ENCODE results near the gene CDK6.

CDK6 gene

DNA sequence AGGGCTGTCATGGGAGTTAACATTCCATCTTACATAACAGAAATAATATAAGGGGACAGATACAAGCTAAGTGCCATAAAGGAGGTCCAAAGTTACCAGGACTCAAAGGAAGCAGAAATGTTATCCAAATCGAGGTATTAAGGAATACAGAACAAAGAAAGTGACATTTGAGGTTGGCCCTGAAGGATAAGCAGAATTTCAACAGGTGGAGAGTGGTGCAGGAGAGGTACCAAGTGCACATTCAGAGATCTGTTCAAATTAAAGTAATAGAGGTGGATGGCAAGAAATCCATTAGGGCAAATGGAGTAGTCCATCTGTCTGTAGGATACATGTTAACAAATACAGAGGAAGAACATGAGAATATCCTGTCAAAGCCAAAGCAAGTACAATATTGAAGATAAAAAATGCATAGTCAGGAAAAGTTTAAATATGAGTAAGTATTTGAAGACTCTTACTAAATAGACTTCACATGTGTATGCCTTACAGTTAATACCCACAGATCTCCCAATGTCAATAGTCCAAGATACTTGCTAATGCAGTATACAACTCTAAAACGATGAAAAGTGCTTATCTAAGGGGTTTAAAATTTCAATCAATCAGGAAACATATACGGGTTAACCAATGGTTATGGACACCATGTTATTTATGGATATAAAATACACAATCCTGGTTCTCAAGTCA, 10.0 kb downstream of the CDK6 start:
- no peak for DNase-seq (ENCODE audit: low read depth)

DNA sequence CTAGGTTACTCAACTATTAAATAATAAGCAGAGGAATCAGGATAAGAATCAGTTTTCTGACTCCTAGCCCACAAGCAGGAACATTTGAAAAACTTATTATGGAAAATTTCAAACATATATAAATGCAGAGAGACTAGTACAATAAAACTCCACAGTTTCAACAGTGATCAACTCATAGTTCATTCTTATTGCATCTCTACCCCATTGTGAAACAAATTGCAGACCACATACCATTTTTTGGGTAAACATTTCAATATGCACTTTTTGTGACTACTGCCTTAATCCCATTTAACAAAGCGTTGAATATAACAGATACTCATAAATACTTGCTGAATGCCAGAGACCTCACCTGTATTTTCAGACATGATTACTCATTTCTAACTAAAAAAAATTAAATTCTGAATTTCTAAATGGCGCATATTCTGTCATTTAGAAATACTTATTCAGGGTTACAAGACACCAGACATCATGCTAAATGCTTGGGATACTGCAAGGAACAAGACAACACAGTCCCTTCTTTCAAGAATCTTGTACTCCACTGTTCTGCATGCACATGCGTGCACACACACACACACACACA, 11.4 kb downstream of the CDK6 start:
- DNase-seq (ENCODE audit: low read depth), result no peak

DNA sequence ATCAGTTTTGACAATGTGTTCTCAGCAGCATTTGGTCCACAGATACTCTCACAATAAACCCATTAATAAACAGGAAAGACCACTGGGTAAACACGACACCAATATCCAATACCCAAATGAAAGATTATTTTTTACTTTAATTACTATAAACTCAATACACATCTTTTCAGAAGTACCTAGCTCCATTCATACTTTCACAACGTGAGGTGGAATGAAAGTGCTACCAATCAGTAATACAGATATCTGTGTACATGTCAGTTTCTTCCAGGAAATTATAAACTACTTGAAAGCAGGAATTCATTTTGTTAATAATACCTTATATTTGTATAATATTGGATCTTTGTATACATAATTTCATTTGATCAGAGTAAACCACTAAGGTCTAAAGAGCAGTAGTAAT, 11.9 kb downstream of the CDK6 start:
- no peak for DNase-seq (ENCODE audit: low read depth)

DNA sequence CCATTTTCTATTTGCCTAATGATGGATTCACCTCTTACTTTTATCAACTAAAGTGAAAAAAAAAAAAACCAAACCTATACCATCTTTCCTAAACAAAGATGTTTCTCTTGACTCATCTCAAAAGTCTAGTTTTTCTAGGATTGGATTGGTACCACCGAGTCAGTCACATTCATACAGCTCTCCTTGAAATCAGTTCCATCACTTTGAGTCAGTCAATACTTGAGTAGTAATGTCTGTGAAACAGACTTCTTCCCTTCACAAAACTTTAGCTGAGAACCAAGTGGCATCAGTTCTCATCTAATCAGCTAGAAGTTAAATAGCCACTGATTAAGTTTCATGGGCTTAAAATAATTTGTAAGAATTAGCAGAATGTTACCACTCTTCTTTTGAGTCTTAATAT, 13.3 kb downstream of the CDK6 start:
- DNase-seq (ENCODE audit: low read depth), result no peak

DNA sequence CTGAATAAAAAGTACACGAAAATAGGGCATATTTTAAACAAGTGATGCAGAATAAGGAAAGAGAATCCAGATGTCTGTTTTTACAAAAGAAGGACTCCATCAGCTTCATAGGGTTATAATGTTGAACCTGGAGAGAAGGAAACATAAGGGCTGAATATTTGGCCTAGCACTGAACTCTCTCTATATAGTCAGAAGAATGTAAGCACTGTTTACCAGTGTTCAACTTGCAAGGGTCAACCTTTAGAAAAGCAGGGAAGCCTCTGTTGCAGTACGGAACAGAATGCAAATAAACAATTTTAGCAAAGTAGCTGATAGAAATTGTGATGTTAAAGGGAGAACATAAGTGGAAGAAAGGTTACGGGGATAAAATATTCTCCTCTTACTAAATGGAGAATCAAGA, 16.2 kb downstream of the CDK6 start:
- no peak for DNase-seq (ENCODE audit: low read depth)

DNA sequence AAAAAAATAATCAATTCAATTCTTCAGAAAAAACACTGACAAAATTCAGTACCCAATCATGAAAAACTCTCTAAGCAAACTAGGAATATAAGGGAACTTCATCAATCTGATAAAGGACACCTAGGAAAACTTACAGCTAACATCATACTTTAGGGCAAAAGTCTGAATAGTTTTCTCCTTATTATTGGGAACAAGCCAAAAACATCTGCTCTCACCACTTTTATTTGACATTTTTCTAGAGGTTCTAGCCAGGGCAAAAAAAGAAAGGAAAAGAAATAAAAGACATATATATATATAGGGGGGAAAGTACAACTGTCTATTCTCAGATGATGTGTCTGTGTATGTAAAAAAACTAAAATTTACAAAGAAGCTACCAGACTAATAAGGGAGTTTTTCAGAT, 19.0 kb downstream of the CDK6 start:
- DNase-seq (ENCODE audit: low read depth), result no peak

DNA sequence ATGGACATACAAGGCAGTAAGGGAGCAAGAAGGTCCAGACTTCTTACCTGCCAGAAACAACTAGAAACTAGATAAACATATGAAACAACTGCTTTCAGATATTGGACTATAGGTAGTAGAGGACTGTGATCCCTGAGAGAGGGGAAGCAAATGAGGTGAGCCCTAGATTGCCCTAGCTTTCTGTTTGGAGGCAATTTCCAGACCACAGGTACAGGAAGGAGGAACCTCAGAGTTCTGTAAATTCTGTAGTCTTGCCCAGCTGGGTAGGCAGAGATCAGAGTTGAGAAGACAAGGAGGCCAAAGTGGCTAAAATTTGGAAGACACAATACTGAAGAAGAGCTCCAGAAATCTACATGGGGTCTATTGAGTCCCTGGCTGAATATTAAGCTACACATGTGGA, 21.0 kb downstream of the CDK6 start:
- no peak for DNase-seq (ENCODE audit: low read depth)

DNA sequence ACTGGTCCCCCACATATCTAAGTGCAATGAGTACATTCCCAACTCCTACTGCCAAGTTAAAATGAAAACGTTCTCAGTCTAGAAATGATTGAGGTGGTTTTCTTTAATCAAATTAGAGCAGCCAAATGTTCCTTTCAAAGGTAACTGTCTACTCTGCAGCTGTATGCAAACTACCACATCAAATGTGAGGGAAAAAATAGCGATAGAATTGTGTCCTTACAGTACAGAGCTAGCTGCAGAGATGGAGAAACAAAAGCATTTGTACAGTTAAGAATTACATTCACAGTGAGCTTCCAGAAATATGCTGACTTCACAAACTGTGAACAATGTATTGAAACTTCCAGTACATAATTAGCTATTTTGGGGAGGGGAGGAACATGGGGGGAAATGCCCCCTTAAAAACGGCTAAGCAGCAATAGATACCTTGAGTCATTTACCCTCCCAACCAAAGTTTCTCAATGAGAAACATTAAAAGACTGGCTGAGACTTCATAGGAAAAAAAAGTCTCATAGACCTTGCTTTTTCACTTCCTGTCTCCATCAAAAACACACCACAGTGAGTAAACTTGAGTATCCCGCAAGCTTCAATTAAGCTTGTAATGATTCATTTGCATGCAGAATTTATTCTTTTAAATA, 22.9 kb downstream of the CDK6 start:
- DNase-seq (ENCODE audit: low read depth), result peak; percentile 65

DNA sequence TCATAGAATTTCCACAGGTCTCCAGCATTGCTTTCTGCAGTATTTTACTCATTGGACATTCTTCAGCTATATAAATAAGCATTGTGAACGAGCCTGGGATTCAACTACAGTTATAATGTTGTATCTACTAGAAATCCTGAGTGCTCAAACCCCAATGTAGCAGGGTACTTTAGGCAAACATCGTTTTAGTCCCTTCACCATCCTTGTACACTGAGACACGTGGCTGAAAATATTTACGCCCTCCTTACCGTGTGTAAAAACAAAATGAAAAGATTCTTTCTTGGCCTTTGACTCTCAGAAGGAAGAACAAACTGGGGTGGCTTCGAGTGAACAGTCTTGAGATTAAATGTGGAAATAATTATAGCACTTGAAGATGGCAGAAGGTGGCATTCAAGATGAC, 25.2 kb downstream of the CDK6 start:
- DNase-seq (ENCODE audit: low read depth), result no peak

DNA sequence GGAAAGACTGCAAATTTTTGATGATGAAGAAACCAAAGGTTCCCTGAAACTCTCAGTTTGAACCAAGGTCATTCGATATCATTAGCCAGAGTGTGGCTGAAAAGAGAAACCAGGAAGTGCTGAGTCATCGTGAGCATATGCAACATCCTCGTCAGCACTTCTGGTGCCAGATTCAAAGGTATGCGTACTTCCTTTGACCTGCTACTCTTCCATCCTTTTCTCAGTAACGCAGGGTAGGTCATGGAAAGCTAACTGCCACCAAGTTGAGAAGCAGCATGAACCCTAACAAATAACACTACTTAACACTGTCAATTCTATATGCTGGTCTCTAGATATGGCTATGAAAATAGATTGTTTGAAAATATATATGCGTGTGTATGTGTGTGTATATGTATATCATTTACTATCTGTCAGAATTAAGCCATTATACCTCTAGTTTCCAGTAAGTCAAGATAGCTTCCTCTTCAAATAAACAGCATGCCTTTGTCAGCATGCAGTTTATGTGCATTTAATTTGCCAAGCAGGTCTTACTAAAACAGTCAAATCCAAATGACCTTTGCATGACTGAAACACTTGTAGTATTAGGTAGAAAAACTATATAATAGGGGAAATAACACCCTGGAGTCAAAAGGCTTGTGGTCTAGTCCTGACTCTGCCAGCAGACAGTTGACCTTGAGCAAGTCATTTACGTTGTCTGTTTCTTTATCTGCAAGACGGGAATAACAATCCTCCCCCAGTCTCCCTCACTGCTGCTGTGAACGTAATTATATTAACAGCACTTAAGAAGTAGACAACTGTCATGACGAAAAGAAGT, 26.4 kb downstream of the CDK6 start:
- peak; percentile 95 for DNase-seq (ENCODE audit: low read depth)

DNA sequence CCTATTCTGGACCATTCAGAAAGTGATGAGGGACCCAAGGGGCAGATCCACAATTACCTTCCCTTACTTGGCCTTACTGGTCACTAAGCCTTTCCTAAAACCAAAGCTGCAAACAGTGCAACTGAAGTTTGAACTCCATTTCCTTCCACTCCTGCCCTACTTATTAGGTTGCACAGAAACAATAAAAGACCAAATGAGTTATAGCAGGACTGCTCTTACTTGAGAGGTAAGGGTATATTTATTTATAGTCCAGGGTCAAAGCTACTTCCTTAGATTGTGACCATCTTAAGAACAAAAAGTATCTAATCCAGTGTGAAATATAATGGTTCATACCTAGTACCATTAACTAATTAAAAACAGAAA, 27.0 kb downstream of the CDK6 start:
- DNase-seq (ENCODE audit: low read depth), result no peak

DNA sequence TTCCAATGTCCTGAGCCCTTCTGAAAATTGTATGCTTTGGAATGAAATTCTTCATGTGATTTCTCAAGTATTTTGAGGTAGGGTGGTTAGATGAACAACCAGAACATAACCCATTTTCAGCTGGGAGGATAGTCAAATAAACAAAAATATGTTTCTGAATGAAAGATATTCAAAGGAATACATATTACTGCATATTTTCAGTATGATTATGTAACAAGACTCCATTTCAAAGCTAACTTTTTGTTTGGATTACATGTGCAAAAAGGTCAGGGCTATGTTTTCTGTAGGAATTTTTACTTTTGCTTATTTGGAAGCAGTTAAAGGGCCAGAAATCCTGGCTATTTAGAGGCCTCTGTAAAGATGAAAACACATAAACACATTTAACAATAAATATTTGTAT, 27.7 kb downstream of the CDK6 start:
- no peak for DNase-seq (ENCODE audit: low read depth)

DNA sequence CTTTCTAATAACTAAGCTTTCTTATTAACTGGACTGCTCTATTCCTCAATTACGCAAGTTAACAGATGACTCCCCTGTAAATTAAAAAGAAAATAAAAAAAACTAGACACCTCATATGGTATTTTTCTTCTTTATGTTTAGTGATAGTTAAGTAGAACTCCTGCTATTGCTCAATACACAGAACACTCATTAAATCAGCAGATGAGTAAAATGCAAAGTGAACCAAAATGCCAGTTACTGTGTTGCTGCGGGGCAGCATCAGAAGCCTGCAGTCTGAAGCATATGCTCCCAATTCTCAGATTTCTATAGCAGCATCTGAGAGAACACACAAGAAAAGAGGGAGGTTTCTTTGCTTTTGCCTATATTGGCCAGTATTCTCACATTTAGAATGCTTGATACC, 28.4 kb downstream of the CDK6 start:
- DNase-seq (ENCODE audit: low read depth), result peak; percentile 45

DNA sequence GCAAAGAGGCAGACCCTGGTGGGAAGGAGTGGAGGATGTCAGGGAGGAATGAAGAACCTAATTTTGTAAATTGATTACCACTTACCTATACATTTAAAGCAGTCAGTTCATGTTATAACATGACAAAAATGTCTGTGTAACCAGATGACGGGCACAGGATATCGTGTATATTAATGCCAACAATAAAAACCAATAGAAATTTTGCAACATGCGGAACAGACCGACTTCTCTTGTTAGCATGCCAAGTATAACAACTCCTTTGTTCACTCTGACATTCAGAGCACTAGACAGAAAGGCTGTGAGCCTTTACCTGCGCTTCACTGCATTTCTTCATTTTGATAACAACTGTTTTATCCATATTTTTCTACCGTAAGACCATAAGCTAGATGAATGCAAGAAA, 29.9 kb downstream of the CDK6 start:
- DNase-seq (ENCODE audit: low read depth), result no peak

DNA sequence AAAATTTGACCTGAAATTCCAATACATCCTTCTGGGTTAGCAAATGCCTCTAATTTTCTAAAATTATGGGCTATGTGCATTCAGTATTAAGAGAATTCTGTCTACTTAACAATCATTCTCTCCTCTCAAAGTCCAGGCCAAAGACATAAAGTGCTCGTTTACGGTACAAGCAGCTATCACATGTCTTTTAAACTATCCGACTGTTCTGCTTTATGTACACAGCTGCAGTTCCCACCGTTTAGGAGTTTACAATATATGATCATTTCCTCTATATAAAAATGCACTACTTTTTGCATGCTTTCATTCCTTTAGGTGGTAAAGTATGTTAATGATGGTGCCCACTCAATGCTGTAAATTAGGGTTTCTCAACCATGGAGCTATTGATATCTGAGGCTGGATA, 34.0 kb downstream of the CDK6 start:
- no peak for DNase-seq (ENCODE audit: low read depth)

DNA sequence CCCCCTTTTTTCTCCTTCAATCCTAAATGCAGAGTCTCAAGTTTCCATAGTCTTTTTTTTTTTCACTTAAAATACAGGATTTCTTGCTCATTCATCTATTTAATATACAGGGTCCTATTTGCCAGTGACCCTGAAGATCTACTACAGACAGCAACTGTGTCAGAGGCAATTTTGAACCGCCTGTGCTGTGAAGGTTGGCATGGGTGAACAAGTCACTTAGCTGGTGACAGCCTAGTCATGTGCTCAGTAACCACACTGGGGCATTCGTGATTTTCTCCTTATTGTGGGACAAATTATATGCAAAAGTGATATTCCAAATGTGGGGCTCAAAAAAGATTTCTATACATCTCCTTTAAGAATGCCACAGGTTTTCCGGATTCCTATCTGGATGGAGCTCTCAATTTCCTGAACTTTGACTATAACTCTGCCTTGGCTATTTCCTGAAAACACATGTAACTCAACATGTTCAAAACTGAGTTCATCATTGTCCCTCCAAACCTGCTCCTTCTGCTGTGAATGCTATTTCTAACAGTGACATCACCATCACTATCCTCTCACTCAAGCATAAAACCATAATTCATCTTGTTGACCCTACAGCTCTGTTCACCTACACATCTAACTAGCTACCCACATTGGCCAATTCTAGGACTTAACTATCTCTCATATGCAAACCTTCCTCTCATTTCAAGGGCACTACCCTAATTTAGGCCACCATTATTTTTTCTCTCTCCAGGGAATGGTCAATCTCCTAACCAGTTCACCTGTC, 36.7 kb downstream of the CDK6 start:
- no peak for DNase-seq (ENCODE audit: low read depth)

DNA sequence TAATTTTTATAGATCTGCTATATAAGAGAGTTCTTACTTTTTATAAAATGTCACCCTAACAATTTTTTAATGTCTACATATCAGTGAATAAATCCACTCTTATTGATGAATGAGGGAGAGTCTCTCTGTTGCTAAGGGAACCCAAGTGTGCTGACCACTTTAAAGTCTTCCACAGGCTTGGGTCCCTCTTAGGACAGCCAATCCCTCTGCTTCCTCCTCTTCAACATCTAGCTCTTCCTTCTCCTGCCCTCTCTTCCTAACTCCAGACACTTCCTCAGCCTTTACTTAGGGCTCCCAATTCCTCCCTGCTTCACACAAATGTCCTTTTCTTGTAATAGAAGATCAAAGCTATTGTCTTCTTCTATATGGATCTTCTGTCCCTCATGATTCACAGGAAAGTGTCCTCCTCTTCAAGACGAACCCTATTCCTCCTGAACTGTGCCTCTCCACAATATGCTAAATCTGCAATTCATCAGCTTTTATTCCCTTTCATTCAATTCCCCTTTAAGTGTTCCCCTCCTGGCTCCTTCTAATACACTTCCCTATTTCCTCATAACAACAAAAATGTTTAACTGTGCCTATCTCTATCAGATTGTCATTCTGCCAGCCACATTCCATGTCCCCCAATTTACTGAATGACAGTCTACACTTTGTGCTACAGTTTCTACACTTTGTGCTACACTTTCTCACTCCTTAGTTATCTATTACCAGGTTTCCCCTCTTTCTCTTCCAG, 37.7 kb downstream of the CDK6 start:
- DNase-seq (ENCODE audit: low read depth), result no peak

DNA sequence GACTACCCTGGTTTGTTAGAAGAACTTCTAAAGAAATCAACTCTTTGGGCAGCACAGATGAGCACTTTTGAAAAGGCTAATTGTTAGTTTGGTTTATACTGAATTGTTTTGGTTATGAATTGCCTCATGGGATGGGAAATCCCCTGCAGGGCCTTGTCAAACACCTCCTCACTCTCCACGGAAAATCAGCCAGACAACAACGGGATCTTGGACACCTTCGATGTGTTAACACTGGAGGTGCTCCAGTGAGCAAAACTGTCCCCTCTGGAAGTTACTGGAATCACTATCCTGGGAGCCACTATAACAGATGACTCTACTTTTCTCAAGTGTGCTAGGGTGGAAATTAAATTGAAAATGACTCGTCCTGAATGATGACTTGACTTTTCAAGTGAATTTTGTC, 38.7 kb downstream of the CDK6 start:
- DNase-seq (ENCODE audit: low read depth), result peak; percentile 53

DNA sequence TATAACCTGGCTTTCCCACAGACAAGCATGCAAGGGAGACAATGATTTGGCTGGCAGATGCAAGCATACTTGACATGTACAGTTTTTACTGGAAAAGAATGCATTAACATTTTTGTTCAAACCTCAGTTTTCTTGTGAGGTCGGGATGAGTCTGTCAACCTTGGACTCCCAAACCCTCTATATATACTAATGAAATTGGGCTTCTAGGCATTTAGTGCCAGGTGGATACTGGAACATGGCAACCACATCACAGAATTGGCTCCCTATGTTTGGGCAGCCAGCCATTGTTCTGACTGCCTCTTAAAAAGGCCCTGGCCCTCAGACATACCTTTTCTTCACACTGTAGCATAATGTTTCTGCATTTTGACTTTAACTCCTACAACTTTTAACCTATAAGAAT, 39.1 kb downstream of the CDK6 start:
- no peak for DNase-seq (ENCODE audit: low read depth)

DNA sequence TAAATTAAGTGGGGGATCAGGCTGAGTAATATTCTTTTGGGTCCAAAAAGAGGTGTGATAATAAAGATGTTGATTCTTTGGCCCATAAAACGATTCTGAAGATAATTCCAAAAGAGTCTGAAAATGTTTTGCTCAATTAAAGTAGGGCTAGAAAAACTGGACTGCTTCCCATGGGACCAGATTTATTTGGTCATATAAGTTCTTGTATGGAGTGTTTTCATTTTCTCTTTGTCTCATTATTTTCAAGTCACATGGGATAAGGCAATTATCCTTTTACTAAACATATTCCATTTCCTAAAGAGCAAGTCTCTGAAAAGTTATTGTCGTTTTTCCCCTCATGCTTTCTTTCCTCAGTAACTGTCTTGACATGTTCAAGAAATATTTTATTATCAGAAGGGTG, 41.5 kb downstream of the CDK6 start:
- DNase-seq (ENCODE audit: low read depth), result no peak

DNA sequence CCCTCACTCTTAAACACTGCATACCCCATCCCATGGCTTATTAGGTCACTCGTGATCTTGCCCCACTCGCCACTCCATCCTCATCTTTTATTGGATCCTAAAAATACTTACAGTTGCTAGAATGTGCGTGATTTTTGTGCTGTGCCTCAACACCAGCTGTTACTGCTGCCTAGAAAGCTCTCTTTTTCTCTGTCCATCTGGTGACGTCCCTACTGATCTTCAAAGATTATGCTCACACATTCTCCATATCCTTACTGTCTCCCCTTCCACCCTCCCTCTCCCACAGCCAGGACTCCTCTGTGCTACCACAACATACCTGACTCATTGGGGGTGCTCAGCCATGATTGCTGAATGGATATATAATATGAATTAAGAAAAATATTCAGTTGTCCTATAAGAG, 42.0 kb downstream of the CDK6 start:
- DNase-seq (ENCODE audit: low read depth), result no peak
